Measurements from ENCODE around the gene TRPM3.

GRCh38 chr9:70510157-70510770 lies 611.2 kb downstream of the TRPM3 start:
- TF ChIP-seq CTCF (IDR thresholded peaks at IDR 0.05) = peak in 3 of 5 experiments; percentile 23 to 29 (median 26)
- no peak for TF ChIP-seq POLR2A (IDR thresholded peaks at IDR 0.05)
